Inferior parietal cortex (tissue), 1 donor: ENCODE measurements around the gene CHRM4.
"Not testable (repeated sequence)": the region's sequence is repeated elsewhere in the genome, so short reads cannot be mapped to it uniquely, and the experiment has no call there.

Experiments
- DNase-seq: peaks from one replicate; pipeline ENCODE4 v3.0.0-alpha.2; 2016; ENCODE audit errors: extremely low spot score

CHRM4 gene

GRCh38 chr11:46381819-46382645, 9.5 kb downstream of the CHRM4 start:
- no peak for DNase-seq

- no peak for DNase-seq
Observed at GRCh38 chr11:46381048-46381818, 10.3 kb downstream of the CHRM4 start, which contains the start of gene MDK. Gene MDK, plus strand, starts transcription at chr11:46381669. Its CDS starts 389 bp downstream, at chr11:46382058.

- DNase-seq = no peak
Observed at GRCh38 chr11:46380340-46381047, 11.1 kb downstream of the CHRM4 start.

GRCh38 chr11:46379482-46380293, 11.9 kb downstream of the CHRM4 start:
- DNase-seq = not testable (repeated sequence)

- DNase-seq = no peak
Observed at GRCh38 chr11:46378811-46379481, 12.6 kb downstream of the CHRM4 start.

GRCh38 chr11:46378296-46378695, 13.3 kb downstream of the CHRM4 start:
- no peak for DNase-seq

GRCh38 chr11:46377831-46378230, 13.7 kb downstream of the CHRM4 start:
- DNase-seq = no peak

- DNase-seq = no peak
Observed at GRCh38 chr11:46377290-46377689, 14.3 kb downstream of the CHRM4 start.

GRCh38 chr11:46376258-46377050, 15.1 kb downstream of the CHRM4 start:
- DNase-seq = no peak

GRCh38 chr11:46375392-46376101, 16.0 kb downstream of the CHRM4 start:
- no peak for DNase-seq

GRCh38 chr11:46374815-46375214, 16.8 kb downstream of the CHRM4 start:
- no peak for DNase-seq

- DNase-seq = no peak
Observed at GRCh38 chr11:46373787-46374740, 17.5 kb downstream of the CHRM4 start.

GRCh38 chr11:46372501-46372900, 19.1 kb downstream of the CHRM4 start:
- not testable (repeated sequence) for DNase-seq

GRCh38 chr11:46372086-46372485, 19.5 kb downstream of the CHRM4 start:
- DNase-seq = no peak

- DNase-seq = not testable (repeated sequence)
Observed at GRCh38 chr11:46371262-46371661, 20.3 kb downstream of the CHRM4 start.

GRCh38 chr11:46370253-46370652, 21.3 kb downstream of the CHRM4 start:
- DNase-seq = no peak

GRCh38 chr11:46369458-46370152, 22.0 kb downstream of the CHRM4 start:
- no peak for DNase-seq

- DNase-seq = no peak
Observed at GRCh38 chr11:46367916-46368267, 23.7 kb downstream of the CHRM4 start.
